Gastrocnemius medialis (tissue), 4 donors: ENCODE data around the gene ACVR1. TPM values are rescaled to one million over a fixed set of nuclear protein-coding genes. Genes with fewer than 3 reads are reported as not detected.

ENCODE experiments used
- ATAC-seq, 2 donors: fragments of 150-250 bp; one replicate each; pipeline ENCODE4 v1.9.1; 2016
- DNase-seq, 2 donors: peaks; one replicate each; pipeline ENCODE4 v3.0.0-alpha.2; 2019
- H3K27ac ChIP-seq, 4 donors: fragments of 200-600 bp; sonication (generic); 1 replicate in 1 of 4; 2 replicates in 3 of 4; pipeline ENCODE4 v1.5.1; 2016 to 2018; ENCODE audit warnings: mild to moderate bottlenecking in 2 of 4, moderate library complexity in 1 of 4
- H3K27me3 ChIP-seq, 3 donors: fragments of 200-600 bp; sonication (generic) in 2 of 3; 1 replicate in 1 of 3; 2 replicates in 2 of 3; pipeline versions ENCODE4 v1.5.1 to v1.6.0; 2016 to 2019; ENCODE audit warnings: mild to moderate bottlenecking in 1 of 3, moderate library complexity in 1 of 3
- H3K36me3 ChIP-seq, 2 donors: fragments of 200-600 bp; sonication (generic) in 1 of 2; one replicate each; pipeline ENCODE4 v1.5.1; 2017 to 2018
- H3K4me1 ChIP-seq, 2 donors: fragments of 200-600 bp; sonication (generic) in 1 of 2; one replicate each; pipeline ENCODE4 v1.5.1; 2016 to 2017; ENCODE audit warnings: mild to moderate bottlenecking in 2 of 2
- H3K4me3 ChIP-seq, 4 donors: fragments of 200-600 bp; sonication (generic) in 3 of 4; 1 replicate in 1 of 4; 2 replicates in 3 of 4; pipeline ENCODE4 v1.5.1; 2016 to 2019; ENCODE audit warnings: mild to moderate bottlenecking in 2 of 4
- H3K9me3 ChIP-seq, 3 donors: fragments of 200-600 bp; sonication (generic) in 2 of 3; 1 replicate in 1 of 3; 2 replicates in 2 of 3; pipeline ENCODE4 v1.5.1; 2016 to 2019
- POLR2A ChIP-seq, 2 donors: fragments of 450-650 bp; IDR thresholded peaks; one replicate each; pipeline ENCODE4 v1.6.1; 2017; ENCODE audit warnings: antibody characterized with exemption in 2 of 2, mild to moderate bottlenecking in 2 of 2, moderate library complexity in 2 of 2
- in situ Hi-C, 4 donors: fragments of 200-750 bp; cut with MboI; loops; one replicate each; pipeline versions ENCODE4 v1.15.0 to v1.8.0; 2017; ENCODE audit warnings: low sequenced_read_pairs in 4 of 4
- intact Hi-C: fragments of 100-400 bp; cut with DNase I; formaldehyde crosslinking; loops from one replicate; pipeline ENCODE4 v1.15.1; 2023; ENCODE audit warnings: low total_unique reads
- total RNA-seq, 4 donors: library from RNA; depleted of rRNA; stranded (reverse); fragments of >200 nt; gene quantifications; one replicate each; pipeline versions ENCODE4 v1.1.0 to v1.2.3, GENCODE V29; 2016
- TF ChIP-seq, protein P1 (sequence below), 5 experiments: fragments of 450-650 bp in 3 of 5; fragments of 200-600 bp in 2 of 5; sonication (generic) in 2 of 5; IDR thresholded peaks in 4 of 5; conservative IDR thresholded peaks in 1 of 5; 1 replicate in 4 of 5; 2 replicates in 1 of 5; pipeline ENCODE4 v1.5.1; 2016 to 2019; ENCODE audit warnings: antibody characterized with exemption in 5 of 5, mild to moderate bottlenecking in 3 of 5, moderate library complexity in 3 of 5

Gene ACVR1
- total RNA-seq, 4 donors from 2014 or later = 10.8 to 18.4 (median 12.2) TPM

- no peak overlapping the region for H3K27ac ChIP-seq
- TF ChIP-seq POLR2A (IDR thresholded peaks at IDR 0.05) = no peak
- TF ChIP-seq, protein P1, sequence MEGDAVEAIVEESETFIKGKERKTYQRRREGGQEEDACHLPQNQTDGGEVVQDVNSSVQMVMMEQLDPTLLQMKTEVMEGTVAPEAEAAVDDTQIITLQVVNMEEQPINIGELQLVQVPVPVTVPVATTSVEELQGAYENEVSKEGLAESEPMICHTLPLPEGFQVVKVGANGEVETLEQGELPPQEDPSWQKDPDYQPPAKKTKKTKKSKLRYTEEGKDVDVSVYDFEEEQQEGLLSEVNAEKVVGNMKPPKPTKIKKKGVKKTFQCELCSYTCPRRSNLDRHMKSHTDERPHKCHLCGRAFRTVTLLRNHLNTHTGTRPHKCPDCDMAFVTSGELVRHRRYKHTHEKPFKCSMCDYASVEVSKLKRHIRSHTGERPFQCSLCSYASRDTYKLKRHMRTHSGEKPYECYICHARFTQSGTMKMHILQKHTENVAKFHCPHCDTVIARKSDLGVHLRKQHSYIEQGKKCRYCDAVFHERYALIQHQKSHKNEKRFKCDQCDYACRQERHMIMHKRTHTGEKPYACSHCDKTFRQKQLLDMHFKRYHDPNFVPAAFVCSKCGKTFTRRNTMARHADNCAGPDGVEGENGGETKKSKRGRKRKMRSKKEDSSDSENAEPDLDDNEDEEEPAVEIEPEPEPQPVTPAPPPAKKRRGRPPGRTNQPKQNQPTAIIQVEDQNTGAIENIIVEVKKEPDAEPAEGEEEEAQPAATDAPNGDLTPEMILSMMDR (IDR thresholded peaks at IDR 0.05 in 4 of 5, conservative IDR thresholded peaks at IDR 0.05 in 1 of 5) = no peak
- in situ Hi-C loops (no loop called here), intact Hi-C loops (no loop called here)
- DNase-seq (no peak), ATAC-seq (no peak)
- no peaks in the 10 kb centered on the region for H3K36me3 ChIP-seq
- H3K4me1 ChIP-seq = peaks cover 23 to 42% of the 10 kb centered on the region in 2 donors
- H3K27me3 ChIP-seq = no peaks in the 10 kb centered on the region
- H3K9me3 ChIP-seq = no peaks in the 10 kb centered on the region
- H3K4me3 ChIP-seq = no peak overlapping the region
Observed at GRCh38 chr2:157864857-157865430, 11.2 kb downstream of the ACVR1 start.

GRCh38 chr2:157858846-157859245 is 17.3 kb downstream of the ACVR1 start:
- in situ Hi-C loops (no loop called here), intact Hi-C loops (no loop called here)
- Histone ChIP-seq H3K36me3 (no peaks in the 10 kb centered on the region), H3K9me3 (no peaks in the 10 kb centered on the region), H3K27me3 (no peaks in the 10 kb centered on the region), H3K27ac (no peak overlapping the region), H3K4me3 (no peak overlapping the region), H3K4me1 (peaks cover 6 to 13% of the 10 kb centered on the region in 2 donors)
- no peak for TF ChIP-seq POLR2A (IDR thresholded peaks at IDR 0.05)
- TF ChIP-seq, protein P1 (IDR thresholded peaks at IDR 0.05 in 4 of 5, conservative IDR thresholded peaks at IDR 0.05 in 1 of 5) = no peak
- DNase-seq (no peak), ATAC-seq (no peak)

DNA sequence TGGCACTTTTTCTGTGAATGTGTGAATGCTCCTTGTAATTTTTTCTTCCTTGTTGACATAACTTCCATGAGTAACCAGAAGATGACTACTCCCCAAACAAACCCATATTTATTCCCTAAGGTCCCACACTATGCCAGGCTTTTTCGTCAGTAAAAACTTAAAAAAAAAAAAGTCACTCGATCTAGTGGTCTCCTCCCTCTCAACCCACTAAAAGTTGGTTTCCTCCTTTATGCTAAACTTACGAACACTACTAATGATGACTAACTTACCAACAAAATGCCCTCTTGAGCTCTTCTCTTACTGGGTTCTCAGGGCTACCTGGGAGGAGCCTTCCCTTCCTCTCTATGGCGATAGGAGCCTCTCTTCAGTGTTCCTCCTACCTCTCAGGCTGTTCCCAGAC is 18.2 kb downstream of the ACVR1 start:
- Histone ChIP-seq H3K4me1 (peaks cover 13 to 23% of the 10 kb centered on the region in 2 donors), H3K9me3 (no peaks in the 10 kb centered on the region), H3K36me3 (no peaks in the 10 kb centered on the region), H3K27me3 (no peaks in the 10 kb centered on the region), H3K4me3 (no peak overlapping the region), H3K27ac (peak overlapping the region in 1 of 4 donors; percentile 42)
- intact Hi-C loops (no loop called here), in situ Hi-C loops (no loop called here)
- ATAC-seq (no peak), DNase-seq (no peak)
- TF ChIP-seq, protein P1 (IDR thresholded peaks at IDR 0.05 in 4 of 5, conservative IDR thresholded peaks at IDR 0.05 in 1 of 5) = no peak
- TF ChIP-seq POLR2A (IDR thresholded peaks at IDR 0.05) = no peak

GRCh38 chr2:157856187-157856515 is 20.0 kb downstream of the ACVR1 start:
- no peaks in the 10 kb centered on the region for H3K36me3 ChIP-seq
- H3K4me1 ChIP-seq = peaks cover 13 to 27% of the 10 kb centered on the region in 2 donors
- intact Hi-C loops = no loop called here
- in situ Hi-C loops = no loop called here
- H3K27ac ChIP-seq = peak overlapping the region in 2 of 4 donors; percentile 10 to 46
- H3K4me3 ChIP-seq = no peak overlapping the region
- no peak for TF ChIP-seq POLR2A (IDR thresholded peaks at IDR 0.05)
- TF ChIP-seq, protein P1 (IDR thresholded peaks at IDR 0.05 in 4 of 5, conservative IDR thresholded peaks at IDR 0.05 in 1 of 5) = no peak
- H3K27me3 ChIP-seq = no peaks in the 10 kb centered on the region
- DNase-seq (no peak), ATAC-seq (no peak)
- no peaks in the 10 kb centered on the region for H3K9me3 ChIP-seq

DNA sequence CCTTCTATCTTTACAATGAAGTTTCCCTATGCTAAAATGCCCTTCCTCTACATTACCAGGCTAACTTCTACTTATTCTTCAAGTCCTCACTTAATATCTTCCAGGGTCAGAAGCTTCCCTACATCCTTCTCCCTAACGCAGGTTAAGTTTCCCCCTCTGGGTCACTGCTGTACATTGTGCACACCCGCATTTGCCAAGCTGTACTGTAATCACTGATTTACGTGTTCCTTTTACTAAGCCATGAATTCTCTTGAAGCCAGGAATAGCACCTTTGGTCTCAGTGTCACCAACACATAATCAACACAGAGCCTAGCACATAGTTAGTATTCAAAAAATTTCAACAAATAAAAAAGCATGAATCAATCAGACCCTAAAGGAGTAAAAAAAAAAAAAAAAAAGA is 22.3 kb downstream of the ACVR1 start:
- Histone ChIP-seq H3K9me3 (no peaks in the 10 kb centered on the region), H3K27ac (peak overlapping the region in 3 of 4 donors; percentile 8 to 46 (median 40)), H3K36me3 (no peaks in the 10 kb centered on the region), H3K4me3 (no peak overlapping the region), H3K4me1 (peaks cover 13 to 27% of the 10 kb centered on the region in 2 donors), H3K27me3 (no peaks in the 10 kb centered on the region)
- TF ChIP-seq POLR2A (IDR thresholded peaks at IDR 0.05) = no peak
- TF ChIP-seq, protein P1 (IDR thresholded peaks at IDR 0.05 in 4 of 5, conservative IDR thresholded peaks at IDR 0.05 in 1 of 5) = no peak
- in situ Hi-C loops (no loop called here), intact Hi-C loops (no loop called here)
- ATAC-seq (peak; percentile 21 to 56), DNase-seq (no peak)
